ENCODE measurements around the gene OGFR.

DNA sequence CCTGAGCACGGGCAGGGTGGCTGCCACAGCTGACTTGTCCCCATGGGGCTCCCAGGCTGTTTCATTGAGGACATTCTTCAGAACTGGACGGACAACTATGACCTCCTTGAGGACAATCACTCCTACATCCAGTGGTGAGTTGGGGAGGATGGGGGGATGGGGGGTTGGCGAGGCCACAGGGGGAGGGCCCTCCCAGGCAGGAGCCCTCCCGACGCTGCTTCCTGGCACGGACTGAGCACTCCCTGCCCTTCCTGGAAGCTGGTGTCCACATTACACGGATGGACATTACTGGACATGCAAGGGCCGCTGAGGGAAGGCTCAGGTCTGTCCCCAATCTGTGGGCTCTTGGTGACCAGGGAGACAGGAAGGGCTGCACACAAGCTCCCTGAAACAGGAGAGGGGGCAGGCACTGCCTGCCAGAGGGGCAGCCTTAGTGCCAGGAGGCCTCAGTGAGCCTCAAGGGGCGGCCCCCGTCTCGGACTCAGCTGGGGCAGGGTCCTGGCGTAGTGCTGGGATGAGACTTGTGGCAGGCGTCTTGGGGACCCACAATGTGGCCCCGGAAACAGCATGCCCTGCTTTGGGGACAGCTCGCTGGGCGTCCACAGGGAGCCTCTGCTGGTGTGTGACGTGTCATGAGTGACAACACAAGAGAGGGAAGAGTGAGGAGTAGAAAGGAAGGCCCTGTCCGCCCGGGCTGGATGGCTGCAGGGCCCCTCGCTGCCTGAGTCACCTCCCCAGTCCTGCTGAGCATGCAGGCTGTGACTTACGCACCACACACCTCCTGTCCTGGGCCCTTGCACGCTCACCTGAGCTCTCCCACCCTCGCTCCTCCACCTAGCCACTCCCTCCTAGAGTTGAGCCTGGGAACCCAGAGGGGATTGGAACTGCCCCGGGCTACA is 5.1 kb downstream of the OGFR start:
- no peak for TF ChIP-seq BHLHE40 (IDR thresholded peaks at IDR 0.05; ENCODE audit: borderline replicate concordance)
- TF ChIP-seq SUZ12 (IDR thresholded peaks at IDR 0.05) = no peak
- TF ChIP-seq TARDBP (IDR thresholded peaks at IDR 0.05) = no peak
- TF ChIP-seq FOXK2 (IDR thresholded peaks at IDR 0.05) = no peak
- no peak for TF ChIP-seq HDGF (IDR thresholded peaks at IDR 0.05; ENCODE audit: borderline replicate concordance)
- TF ChIP-seq FOXA1 (IDR thresholded peaks at IDR 0.05) = no peak
- TF ChIP-seq SP1 (IDR thresholded peaks at IDR 0.05) = no peak
- TF ChIP-seq FOXM1 (IDR thresholded peaks at IDR 0.05; ENCODE audit: borderline replicate concordance) = no peak
- no peak for TF ChIP-seq ARNT (IDR thresholded peaks at IDR 0.05)
- no peak for TF ChIP-seq L3MBTL2 (conservative IDR thresholded peaks at IDR 0.05)
- TF ChIP-seq ZNF384 (IDR thresholded peaks at IDR 0.05) = no peak
- TF ChIP-seq NFRKB (IDR thresholded peaks at IDR 0.05) = no peak
- no peak for TF ChIP-seq ELF4 (IDR thresholded peaks at IDR 0.05)
- TF ChIP-seq CTBP1 (IDR thresholded peaks at IDR 0.05; ENCODE audit: borderline replicate concordance) = no peak

Data from HEK293T (cell line).